Right renal cortex interstitium (tissue), 3 donors: ENCODE data around the gene LINGO3. TPM values are rescaled to one million over a fixed set of nuclear protein-coding genes. Genes with fewer than 3 reads are reported as not detected.
"Not testable (repeated sequence)": the region's sequence is repeated elsewhere in the genome, so short reads cannot be mapped to it uniquely, and the experiment has no call there.

Source experiments
- DNase-seq, 3 donors: peaks; one replicate each; pipeline ENCODE4 v3.0.0-alpha.2; 2013; ENCODE audit warnings: low read depth in 3 of 3, low spot score in 2 of 3
- polyA plus RNA-seq, 3 donors: library from polyadenylated mRNA; unstranded; fragments of 120-200 nt; gene quantifications; one replicate each; pipeline ENCODE4 v1.2.1, GENCODE V29; 2013; ENCODE audit not compliant: insufficient read length in 3 of 3

The LINGO3 gene
- polyA plus RNA-seq, 3 donors: 0.06 TPM; not detected in 2

- no peak for DNase-seq
Observed at GRCh38 chr19:2283835-2284507, 24.0 kb downstream of the LINGO3 start.

GRCh38 chr19:2282862-2283237 lies 25.1 kb downstream of the LINGO3 start:
- no peak for DNase-seq

GRCh38 chr19:2282062-2282861 lies 25.7 kb downstream of the LINGO3 start, which contains the start of gene PEAK3:
Gene PEAK3, minus strand, starts transcription at chr19:2282175. Its CDS starts 1,244 bp downstream, at chr19:2280931.
- no peak for DNase-seq

- DNase-seq: not testable (repeated sequence)
Observed at GRCh38 chr19:2281265-2282061, 26.5 kb downstream of the LINGO3 start.

- no peak for DNase-seq
Observed at GRCh38 chr19:2280633-2281264, 27.2 kb downstream of the LINGO3 start.

GRCh38 chr19:2278459-2279158 lies 29.3 kb downstream of the LINGO3 start:
- DNase-seq: no peak

GRCh38 chr19:2277138-2277537 lies 30.8 kb downstream of the LINGO3 start:
- DNase-seq: no peak

- no peak for DNase-seq
Observed at GRCh38 chr19:2276429-2276986, 31.4 kb downstream of the LINGO3 start.

GRCh38 chr19:2275588-2276428 lies 32.1 kb downstream of the LINGO3 start:
- no peak for DNase-seq

GRCh38 chr19:2274931-2275535 lies 32.9 kb downstream of the LINGO3 start:
- no peak for DNase-seq

GRCh38 chr19:2274185-2274711 lies 33.7 kb downstream of the LINGO3 start:
- no peak for DNase-seq

- DNase-seq: no peak
Observed at GRCh38 chr19:2273356-2274184, 34.4 kb downstream of the LINGO3 start.

- DNase-seq: no peak
Observed at GRCh38 chr19:2271234-2272103, 36.5 kb downstream of the LINGO3 start.

- DNase-seq: no peak
Observed at GRCh38 chr19:2270423-2271233, 37.3 kb downstream of the LINGO3 start.

GRCh38 chr19:2270157-2270422 lies 37.9 kb downstream of the LINGO3 start:
- no peak for DNase-seq
